Hematopoietic multipotent progenitor cell treated with erythropoietin and hydrocortisone succinate and interleukin-3 and kit ligand, for 17 days (in vitro differentiated cells): ENCODE data around the gene MMP25.
A peak's percentile ranks its signal among the peaks of the same experiment; 100 is the strongest.

Experiments
- DNase-seq: peaks from one replicate; pipeline ENCODE4 v3.0.0-alpha.2; 2015; ENCODE audit warnings: low spot score

Gene MMP25

DNA sequence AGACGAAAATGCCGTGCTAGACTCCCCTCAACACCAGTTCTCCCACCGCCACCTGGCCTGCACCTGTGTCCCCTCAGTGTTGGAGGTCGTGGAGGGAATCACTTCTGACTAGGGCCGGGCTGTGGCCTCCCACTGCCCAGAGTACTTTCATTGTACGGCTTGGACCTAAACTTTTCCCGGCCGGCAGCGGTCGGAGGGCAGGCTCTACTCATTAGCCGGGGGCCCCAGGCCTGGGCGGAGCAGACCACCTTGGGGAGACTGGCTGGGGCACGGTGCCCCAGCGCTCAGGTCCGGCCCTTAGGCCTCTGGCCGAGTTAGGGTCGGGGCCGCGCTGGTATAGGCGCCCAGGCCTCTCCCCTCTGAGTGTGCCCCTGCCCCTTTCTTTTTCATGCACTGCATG, 29.0 kb upstream of the MMP25 start:
- DNase-seq = no peak

DNA sequence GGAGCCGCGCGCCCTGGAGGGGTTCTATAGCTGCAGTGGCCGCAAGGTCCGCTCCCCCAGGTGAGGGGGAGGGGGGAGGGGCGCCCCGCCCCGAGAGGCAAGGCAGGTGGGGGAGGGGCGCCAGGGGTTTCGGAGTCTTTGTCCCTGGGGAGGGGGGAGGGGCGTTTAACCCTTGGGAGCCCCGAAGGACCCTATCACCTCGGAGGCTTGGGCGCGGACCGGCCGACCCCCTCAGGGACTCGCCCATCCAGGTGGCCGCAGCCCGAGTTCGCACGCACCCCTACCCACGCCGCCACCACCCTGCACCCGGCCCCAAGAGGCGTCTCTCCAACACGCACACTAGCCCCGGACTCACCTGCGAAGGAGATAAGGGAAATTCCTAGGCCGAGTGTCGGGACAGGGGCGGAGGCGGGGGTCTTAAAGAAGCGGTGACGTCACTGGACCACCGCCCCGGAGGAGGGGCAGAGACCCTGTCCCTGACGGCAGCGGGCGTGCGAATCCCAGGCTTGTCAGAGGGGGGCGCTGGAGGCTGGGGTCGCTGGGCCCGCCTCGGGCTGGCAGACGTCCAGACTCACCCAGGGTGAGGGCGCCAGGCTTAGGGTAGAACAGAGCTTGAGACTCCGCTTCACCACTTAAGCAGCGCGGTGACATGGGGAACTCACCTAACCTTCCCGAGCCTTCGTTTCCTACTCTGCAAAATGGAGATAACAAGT, 28.4 kb upstream of the MMP25 start, which contains the start of gene CLDN6:
TSS of gene CLDN6 (minus strand) at position 390 of the 713 bp plus-strand sequence. CDS start 2,162 bp downstream, outside the sequence.
- DNase-seq = peak; percentile 51

DNA sequence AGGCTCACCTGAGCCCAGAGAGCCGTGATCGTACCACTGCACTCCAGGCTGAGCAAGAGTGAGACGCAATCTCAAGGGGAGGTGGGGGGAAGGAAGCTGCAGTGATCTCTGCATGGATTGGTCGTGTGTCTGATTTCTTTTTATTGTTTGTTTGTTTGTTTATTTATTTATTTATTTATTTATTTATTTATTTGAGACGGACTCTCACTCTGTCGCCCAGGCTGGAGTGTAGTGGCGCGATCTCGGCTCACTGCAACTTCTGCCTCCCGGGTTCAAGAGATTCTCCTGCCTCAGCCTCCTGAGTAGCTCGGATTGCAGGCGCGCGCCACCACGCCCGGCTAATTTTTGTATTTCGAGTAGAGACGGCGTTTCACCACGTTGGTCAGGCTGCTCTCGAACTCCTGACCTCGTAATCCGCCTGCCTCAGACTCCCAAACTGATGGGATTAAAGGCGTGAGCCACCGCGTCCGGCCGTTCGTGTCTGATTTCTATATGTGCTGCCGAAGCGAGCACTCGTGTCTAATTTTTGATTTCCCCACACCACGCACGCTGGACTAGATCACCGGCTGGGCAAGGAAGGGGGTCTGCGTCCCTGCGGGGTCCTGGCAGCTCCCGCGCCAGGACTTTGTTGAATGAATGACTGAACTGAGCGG, 26.6 kb upstream of the MMP25 start:
- DNase-seq = no peak

DNA sequence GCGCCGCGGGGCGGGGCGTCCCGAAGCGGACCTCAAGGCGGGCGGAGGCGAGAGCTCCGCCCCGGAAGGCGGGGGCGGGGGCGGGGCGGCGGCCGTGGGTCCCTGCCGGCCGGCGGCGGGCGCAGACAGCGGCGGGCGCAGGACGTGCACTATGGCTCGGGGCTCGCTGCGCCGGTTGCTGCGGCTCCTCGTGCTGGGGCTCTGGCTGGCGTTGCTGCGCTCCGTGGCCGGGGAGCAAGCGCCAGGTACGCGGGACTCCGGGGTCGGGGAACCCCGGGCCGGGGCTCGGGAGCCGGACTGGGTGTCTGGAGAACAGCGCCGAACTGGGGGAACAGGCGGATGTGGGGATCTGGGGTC, 26.1 kb upstream of the MMP25 start, which contains the start of gene TNFRSF12A:
TSS of gene TNFRSF12A (plus strand) at position 122 of the 357 bp plus-strand sequence. CDS start at position 152, 30 bp downstream.
- DNase-seq = peak; percentile 66

DNA sequence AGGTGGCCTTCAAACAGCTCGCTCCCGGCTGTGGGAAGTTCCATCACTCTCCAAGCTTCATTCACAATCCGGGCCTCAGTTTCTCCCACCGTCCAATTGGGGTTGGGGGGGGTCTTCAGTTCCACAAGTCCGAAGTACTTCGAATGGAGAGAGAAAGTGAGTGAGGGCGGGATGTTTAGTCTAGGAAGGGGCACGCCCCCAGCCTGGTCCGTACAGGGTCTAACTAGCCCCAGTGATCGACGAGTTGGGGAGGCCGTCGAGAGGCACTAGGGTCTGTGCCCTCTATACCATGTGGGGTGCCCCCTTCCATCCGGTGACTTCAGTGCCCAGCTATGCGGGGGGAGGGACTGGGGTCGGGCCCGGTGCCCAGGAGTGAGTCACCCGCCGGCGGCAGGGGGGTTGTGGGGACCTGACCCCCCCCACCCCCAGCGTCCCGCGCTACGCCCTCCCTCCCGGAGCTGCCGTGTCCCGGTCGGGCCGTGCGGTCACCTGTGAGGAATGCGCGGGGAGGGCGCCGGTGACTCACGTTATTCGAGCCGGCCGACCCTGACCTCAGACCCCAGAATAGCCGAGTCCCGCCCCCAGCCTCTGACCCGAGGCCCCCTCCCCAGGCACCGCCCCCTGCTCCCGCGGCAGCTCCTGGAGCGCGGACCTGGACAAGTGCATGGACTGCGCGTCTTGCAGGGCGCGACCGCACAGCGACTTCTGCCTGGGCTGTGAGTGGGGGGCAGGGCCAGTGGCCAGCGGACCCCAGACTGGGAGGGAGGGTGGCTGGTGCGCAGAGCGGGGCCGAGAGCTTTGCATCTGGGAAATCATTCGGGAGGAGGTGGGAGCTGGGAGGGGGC, 25.5 kb upstream of the MMP25 start:
- DNase-seq = peak; percentile 40

DNA sequence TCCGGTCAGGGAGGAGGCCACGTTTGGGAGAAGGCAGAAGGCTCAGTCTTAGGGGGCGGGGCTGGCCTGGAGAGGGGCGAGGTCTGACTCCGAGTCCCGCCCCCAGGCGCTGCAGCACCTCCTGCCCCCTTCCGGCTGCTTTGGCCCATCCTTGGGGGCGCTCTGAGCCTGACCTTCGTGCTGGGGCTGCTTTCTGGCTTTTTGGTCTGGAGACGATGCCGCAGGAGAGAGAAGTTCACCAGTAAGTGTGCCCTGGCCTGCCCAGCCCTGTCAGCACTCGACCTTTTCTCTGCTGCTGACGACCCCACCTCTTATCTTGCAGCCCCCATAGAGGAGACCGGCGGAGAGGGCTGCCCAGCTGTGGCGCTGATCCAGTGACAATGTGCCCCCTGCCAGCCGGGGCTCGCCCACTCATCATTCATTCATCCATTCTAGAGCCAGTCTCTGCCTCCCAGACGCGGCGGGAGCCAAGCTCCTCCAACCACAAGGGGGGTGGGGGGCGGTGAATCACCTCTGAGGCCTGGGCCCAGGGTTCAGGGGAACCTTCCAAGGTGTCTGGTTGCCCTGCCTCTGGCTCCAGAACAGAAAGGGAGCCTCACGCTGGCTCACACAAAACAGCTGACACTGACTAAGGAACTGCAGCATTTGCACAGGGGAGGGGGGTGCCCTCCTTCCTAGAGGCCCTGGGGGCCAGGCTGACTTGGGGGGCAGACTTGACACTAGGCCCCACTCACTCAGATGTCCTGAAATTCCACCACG, 24.7 kb upstream of the MMP25 start:
- peak; percentile 60 for DNase-seq

DNA sequence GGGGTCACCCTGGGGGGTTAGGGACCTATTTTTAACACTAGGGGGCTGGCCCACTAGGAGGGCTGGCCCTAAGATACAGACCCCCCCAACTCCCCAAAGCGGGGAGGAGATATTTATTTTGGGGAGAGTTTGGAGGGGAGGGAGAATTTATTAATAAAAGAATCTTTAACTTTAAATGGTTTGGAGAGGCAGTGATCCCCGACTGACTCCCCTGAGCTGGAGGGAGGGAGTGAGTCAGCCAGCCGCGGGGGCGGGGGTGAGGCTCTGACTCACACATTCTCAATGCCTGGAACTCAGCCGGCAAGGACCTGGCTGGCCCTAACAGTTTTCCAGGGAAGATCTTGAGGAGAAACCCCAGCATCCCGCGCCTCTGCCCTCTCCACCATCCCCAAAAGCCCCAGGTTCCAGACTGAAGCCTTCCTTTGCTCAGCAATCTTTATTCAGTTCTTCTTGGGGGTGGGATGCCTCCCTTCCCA, 24.1 kb upstream of the MMP25 start:
- DNase-seq = peak; percentile 72

DNA sequence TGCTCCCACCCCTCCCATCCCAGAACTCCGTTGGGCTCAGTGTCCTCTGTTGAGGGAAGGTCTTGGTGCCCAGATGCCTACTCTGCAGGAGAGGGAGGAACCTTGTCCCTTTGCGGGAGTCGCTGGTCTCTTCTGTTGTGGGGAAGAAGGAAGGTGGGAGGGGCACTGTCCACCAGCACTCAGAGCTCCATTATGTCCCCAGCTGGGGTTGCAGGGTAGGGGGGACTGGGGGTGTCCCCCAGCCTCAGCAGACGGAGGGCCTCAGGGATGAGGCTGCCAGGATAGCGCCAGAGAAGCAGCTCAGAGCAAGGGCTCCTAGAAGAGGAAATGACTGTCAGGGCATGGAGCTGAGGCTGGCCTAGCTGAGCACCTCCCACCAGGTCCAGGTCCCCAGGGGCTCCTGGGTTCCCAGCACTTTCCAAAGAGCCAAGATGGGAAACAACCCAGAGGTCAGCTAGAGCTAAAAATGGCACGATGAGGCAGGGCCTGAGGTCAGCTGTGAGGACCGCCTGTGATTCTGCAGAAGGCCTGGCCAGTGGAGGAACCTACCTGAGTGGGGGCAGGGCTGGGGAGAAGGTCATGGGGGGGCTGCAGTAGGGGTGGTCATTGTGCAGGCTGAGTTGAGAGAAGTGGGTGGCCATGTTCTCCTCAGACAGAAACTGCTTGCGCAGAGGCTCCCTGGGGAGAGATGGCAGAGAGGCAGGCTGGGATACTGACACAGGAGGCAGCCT, 23.5 kb upstream of the MMP25 start:
- DNase-seq = no peak

DNA sequence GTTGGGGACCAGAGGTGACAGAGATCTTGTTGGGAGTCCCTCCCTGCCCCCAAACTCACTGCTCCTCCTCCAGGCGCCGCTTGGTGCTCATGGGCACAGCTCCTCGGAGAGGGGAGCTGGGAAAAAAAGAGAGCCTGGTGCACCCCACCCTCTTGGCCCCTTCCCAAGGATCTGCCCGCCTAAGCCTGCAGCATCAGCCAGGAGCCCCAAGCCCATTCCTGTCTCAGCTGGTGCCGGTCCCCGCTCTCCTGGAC, 23.0 kb upstream of the MMP25 start:
- DNase-seq = no peak

DNA sequence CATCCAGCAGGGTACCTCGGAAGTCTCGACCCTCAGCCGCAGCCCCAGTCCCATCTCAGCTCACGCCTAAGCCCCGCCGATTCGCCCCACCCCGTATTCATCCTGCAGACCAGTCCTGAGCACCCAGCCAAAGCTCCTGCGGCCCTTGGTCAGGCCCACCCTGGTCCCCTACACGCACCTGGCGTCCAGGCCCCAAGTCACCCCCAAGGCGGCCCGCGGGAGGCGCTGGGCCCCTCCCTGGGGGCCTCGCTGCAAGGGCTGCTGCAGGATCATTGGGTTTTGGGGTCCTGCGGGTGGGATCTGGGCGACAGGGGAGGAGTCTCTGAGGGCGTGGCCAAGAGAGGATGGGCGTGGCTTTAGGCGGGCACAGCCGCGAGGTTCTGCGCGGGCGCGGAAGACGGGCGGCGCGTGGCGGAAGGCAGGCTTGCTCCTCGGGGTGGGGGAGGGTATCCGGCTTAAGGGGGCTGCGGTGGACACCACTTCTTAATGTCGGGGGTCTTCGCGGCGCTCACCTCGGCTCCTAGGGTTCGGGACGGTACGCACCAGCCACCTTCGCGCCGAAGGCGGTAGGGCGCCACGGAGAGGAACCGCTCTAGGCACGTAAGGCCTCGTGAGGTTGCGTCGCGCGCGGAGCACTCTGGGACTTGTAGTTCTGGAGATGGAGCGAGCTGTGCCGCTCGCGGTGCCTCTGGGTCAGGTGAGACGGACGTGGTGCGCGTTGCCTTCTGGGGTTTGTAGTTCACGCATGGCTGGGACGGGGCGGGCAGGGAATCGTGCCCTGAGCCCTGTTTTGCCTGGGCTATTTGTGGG, 22.5 kb upstream of the MMP25 start, which contains the start of the genes HCFC1R1 and THOC6:
TSS of gene HCFC1R1 (minus strand) at position 274 of the 810 bp plus-strand sequence. CDS start at position 273, 1 bp downstream.
TSS of gene THOC6 (plus strand) at position 367 of the 810 bp plus-strand sequence. CDS start at position 659, 292 bp downstream.
- DNase-seq = peak; percentile 98

DNA sequence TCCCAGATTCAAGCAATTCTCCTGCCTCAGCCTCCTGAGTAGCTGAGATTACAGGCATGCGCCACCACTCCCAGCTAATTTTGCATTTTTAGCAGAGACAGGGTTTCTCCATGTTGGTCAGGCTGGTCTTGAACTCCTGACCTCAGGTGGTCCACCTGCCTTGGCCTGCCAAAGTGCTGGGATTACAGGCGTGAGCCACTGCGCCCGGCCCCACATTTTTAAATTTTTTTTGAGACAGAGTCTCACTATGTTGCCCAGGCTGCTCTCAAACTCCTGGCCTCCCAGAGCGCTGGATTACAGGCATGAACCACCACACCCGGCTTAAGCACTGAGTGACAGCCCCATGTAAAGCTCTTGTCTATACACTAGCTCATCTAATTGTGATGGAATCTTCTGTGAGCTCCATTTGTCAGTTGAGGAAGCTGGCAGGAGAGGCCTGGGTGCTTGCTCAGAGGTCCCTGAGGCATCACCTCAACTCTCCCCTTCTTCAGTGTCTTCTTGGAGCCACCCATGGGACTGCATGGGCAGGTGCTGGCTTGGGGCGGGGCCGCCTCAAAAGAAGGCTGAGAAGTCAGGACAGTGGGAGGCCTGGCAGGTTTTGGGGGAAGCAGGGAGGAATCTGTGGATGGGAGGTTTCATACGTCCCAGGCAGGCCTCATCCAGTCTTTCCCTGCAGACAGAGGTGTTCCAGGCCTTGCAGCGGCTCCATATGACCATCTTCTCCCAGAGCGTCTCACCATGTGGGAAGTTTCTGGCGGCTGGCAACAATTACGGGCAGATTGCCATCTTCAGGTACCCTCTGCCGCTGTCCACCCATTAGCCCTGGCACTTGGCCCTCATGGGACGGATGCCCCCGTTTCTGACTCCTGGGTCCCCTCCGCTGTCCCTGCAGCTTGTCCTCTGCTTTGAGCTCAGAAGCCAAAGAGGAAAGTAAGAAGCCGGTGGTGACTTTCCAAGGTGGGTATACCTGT, 21.0 kb upstream of the MMP25 start:
- DNase-seq = no peak

DNA sequence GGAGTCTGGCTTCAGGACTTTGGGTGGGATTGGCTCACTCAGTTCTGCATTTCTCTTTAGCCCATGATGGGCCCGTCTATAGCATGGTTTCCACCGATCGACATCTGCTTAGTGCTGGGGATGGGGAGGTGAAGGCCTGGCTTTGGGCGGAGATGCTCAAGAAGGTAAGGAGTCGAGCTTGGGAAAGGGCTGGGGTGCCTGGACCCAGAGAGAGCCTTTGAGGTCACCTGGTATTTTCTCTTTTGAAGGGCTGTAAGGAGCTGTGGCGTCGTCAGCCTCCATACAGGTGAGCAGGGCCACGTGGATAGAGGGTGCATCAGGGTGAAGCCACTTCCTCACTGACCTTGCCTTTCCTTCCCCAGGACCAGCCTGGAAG, 20.4 kb upstream of the MMP25 start:
- no peak for DNase-seq

DNA sequence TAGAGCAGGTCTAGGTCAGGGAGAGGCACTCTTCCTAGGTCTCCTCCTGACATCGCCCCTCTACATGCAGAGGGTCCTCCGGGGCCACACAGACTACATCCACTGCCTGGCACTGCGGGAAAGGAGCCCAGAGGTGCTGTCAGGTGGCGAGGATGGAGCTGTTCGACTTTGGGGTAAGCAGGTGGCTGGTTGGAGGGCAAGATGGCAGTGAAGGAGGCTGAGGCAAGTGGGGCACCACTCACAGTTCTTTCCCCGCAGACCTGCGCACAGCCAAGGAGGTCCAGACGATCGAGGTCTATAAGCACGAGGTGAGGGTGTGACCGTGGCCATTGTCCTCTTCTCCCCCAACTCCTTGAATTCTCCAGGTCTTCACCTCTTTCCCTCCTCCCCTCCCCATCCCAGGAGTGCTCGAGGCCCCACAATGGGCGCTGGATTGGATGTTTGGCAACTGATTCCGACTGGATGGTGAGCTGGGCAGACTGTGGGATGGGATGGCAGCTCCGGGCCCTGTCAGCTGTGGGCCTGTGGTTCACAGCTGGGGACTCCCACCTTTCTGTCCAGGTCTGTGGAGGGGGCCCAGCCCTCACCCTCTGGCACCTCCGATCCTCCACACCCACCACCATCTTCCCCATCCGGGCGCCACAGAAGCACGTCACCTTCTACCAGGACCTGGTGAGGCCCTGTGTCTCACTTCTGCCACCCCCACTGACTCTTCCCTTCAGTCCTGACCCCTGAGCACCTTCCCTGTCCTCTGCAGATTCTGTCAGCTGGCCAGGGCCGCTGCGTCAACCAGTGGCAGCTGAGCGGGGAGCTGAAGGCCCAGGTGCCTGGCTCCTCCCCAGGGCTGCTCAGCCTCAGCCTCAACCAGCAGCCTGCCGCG, 19.5 kb upstream of the MMP25 start:
- no peak for DNase-seq

DNA sequence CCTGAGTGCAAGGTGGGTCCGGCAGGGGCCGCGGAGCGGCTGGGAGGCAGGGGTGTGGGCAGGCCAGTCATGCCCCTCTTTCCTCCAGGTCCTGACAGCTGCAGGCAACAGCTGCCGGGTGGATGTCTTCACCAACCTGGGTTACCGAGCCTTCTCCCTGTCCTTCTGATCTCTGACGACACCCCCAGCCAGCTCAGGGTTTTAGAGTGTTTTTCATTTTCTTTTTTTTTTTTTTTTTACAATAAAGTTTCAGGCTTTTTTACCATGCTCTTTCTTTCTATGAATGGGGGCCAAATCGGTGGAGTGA, 18.9 kb upstream of the MMP25 start:
- no peak for DNase-seq

DNA sequence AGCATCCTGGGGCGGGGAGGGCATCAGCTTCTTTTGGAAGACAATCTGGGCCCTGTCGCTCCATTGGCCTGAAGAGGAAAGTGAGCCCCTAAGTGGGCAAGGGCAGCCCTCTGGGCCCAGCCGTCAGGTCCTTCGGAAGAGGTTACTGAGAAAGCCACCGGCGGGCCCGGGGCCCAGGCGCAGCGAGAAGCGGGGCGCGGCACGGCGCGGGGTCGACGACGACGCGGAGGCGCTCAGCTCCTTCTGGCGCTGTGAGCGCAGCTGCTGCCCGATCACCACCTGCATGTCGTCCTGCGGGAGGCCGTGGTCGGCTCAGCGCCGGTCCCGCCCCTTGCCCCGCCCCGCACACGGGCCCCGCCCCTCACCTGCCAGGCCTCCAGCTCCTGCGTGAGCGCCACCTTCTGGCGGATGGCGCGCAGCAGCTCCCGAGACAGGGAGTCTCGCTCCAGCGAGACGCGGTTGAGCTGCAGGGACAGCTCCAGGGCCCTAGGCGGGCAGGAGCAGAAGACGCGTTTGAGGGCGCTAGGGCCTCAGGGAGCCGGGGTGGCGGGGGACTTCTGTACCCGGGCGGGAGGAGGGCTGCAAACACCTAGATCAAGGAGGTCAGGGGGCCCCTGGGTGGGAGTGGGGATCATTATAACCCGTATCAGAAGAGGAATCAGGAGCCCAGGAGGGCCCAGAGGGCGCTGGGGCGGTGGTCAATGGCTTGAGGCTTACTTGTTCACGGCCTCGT, 18.2 kb upstream of the MMP25 start:
- DNase-seq = peak; percentile 90

DNA sequence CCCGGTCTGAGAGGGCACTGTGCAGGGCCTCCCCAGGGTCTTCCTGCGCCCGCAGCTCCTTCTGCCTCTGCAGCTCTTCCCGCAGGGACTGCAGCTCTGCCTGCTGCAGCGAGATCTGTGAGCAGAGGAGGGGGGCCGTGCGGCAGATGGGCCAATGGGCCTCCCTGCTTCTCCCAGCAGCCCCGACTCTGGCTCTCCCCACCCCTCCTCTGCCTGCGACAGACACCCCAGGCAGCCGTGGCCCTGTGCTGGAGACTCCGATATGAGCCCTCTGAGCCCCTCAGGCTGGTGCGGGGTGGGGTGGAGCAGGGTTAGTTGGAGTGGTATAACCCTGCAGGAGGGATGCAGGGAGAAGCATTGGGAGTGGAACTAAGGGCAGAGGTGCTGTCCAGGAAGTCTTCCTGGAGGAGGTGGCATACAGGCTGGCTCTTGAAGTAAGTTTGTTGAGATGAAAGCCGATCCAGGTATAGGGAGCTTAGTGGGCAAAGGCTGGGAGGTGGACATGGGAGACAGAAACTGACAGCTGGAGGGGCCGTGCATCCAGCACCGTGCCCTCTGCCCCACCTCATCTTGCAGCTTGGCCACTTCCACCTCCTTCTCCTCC, 17.5 kb upstream of the MMP25 start:
- DNase-seq = no peak
